ENCODE data around the gene UBR4. TPM values are rescaled to one million over a fixed set of nuclear protein-coding genes. Genes with fewer than 3 reads are reported as not detected.

The UBR4 gene
- total RNA-seq, 1 experiment from 2014 or later, result 107 TPM

GRCh38 chr1:19203440-19203839 lies 6.6 kb downstream of the UBR4 start:
- no peak overlapping the region for H2AFZ ChIP-seq (ENCODE audit: low read depth, low read length, poor library complexity, severe bottlenecking)
- H4K20me1 ChIP-seq (ENCODE audit: insufficient read depth), result no peaks in the 10 kb centered on the region; the same call in 1 of the 2 replicates
- RAD21 ChIA-PET (ENCODE audit: low non-redundant PET in 1 of 2, low total read pairs in 2 of 2, uncharacterized antibody in 2 of 2, unreplicated experiment in 2 of 2), result no interaction called here
- CTCF ChIA-PET, result no interaction called here
- no peak overlapping the region for H3K4me2 ChIP-seq (ENCODE audit: low read length)
- H3K27me3 ChIP-seq (ENCODE audit: insufficient read depth, low read length), result no peaks in the 10 kb centered on the region
- no peak overlapping the region for H3K4me3 ChIP-seq (replicated peaks in 1 of 2; ENCODE audit: low read depth in 1 of 2, low read length in 2 of 2)
- POLR2A ChIA-PET, result no interaction called here
- no peak overlapping the region for H3K27ac ChIP-seq (ENCODE audit: low read depth, low read length)
- no peak overlapping the region for H3K9ac ChIP-seq (ENCODE audit: low read length)
- peaks cover 13 to 19% of the 10 kb centered on the region in 2 experiments; a peak in 3 of 4 replicates for H3K36me3 ChIP-seq (ENCODE audit: control insufficient read depth in 1 of 2, insufficient read depth in 2 of 2, low read length in 2 of 2)
- H3K9me3 ChIP-seq (ENCODE audit: control insufficient read depth in 1 of 2, insufficient read depth in 1 of 2, low read depth in 1 of 2, low read length in 2 of 2), result no peaks in the 10 kb centered on the region
- peaks cover under 1 to 9% of the 10 kb centered on the region in 2 experiments for H3K4me1 ChIP-seq (ENCODE audit: control insufficient read depth in 1 of 2, insufficient read depth in 2 of 2, low read length in 2 of 2)
- no TSS peak for BruUV-seq (replicated peaks)
- H3K9me2 ChIP-seq (ENCODE audit: insufficient read depth), result no peaks in the 10 kb centered on the region
- intact Hi-C loops (cut with micrococcal nuclease), result no loop called here
- DNase-seq (ENCODE audit: low read depth, low spot score) (no peak), ATAC-seq (no peak)
- TF ChIP-seq CEBPB (IDR thresholded peaks at IDR 0.05; ENCODE audit: low read depth), result no peak
- TF ChIP-seq ATF3 (IDR thresholded peaks at IDR 0.05), result no peak
- no peak for TF ChIP-seq REST (IDR thresholded peaks at IDR 0.05; ENCODE audit: low read depth)
- no peak for TF ChIP-seq TCF7L2 (IDR thresholded peaks at IDR 0.05; ENCODE audit: borderline replicate concordance, extremely low read depth, insufficient read depth, insufficient read length)
- TF ChIP-seq POLR2AphosphoS5 (IDR thresholded peaks at IDR 0.05; ENCODE audit: low read depth, low read length), result no peak
- TF ChIP-seq MAX (IDR thresholded peaks at IDR 0.05), result no peak
- TF ChIP-seq SRF (IDR thresholded peaks at IDR 0.05; ENCODE audit: low read depth), result no peak
- TF ChIP-seq YY1 (IDR thresholded peaks at IDR 0.05; ENCODE audit: extremely low read depth, insufficient replicate concordance, low read depth, low read length), result no peak
- no peak for TF ChIP-seq FOSL1 (IDR thresholded peaks at IDR 0.05; ENCODE audit: low read depth)
- TF ChIP-seq EGR1 (IDR thresholded peaks at IDR 0.05; ENCODE audit: low read depth), result no peak
- TF ChIP-seq JUND (IDR thresholded peaks at IDR 0.05), result no peak
- TF ChIP-seq, protein P1, sequence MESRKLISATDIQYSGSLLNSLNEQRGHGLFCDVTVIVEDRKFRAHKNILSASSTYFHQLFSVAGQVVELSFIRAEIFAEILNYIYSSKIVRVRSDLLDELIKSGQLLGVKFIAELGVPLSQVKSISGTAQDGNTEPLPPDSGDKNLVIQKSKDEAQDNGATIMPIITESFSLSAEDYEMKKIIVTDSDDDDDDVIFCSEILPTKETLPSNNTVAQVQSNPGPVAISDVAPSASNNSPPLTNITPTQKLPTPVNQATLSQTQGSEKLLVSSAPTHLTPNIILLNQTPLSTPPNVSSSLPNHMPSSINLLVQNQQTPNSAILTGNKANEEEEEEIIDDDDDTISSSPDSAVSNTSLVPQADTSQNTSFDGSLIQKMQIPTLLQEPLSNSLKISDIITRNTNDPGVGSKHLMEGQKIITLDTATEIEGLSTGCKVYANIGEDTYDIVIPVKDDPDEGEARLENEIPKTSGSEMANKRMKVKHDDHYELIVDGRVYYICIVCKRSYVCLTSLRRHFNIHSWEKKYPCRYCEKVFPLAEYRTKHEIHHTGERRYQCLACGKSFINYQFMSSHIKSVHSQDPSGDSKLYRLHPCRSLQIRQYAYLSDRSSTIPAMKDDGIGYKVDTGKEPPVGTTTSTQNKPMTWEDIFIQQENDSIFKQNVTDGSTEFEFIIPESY (IDR thresholded peaks at IDR 0.05; ENCODE audit: extremely low read depth, insufficient replicate concordance, low read length), result no peak
- no peak for TF ChIP-seq CBX3 (IDR thresholded peaks at IDR 0.05; ENCODE audit: low read depth)
- TF ChIP-seq, protein P2, sequence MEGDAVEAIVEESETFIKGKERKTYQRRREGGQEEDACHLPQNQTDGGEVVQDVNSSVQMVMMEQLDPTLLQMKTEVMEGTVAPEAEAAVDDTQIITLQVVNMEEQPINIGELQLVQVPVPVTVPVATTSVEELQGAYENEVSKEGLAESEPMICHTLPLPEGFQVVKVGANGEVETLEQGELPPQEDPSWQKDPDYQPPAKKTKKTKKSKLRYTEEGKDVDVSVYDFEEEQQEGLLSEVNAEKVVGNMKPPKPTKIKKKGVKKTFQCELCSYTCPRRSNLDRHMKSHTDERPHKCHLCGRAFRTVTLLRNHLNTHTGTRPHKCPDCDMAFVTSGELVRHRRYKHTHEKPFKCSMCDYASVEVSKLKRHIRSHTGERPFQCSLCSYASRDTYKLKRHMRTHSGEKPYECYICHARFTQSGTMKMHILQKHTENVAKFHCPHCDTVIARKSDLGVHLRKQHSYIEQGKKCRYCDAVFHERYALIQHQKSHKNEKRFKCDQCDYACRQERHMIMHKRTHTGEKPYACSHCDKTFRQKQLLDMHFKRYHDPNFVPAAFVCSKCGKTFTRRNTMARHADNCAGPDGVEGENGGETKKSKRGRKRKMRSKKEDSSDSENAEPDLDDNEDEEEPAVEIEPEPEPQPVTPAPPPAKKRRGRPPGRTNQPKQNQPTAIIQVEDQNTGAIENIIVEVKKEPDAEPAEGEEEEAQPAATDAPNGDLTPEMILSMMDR (IDR thresholded peaks at IDR 0.05 in 2 of 3, conservative IDR thresholded peaks at IDR 0.05 in 1 of 3; ENCODE audit: borderline replicate concordance in 1 of 3, insufficient read depth in 1 of 3, low read depth in 2 of 3, low read length in 2 of 3), result no peak
- TF ChIP-seq ZFX (IDR thresholded peaks at IDR 0.05), result no peak
- TF ChIP-seq ZNF274 (IDR thresholded peaks at IDR 0.05; ENCODE audit: low read depth, low read length), result no peak
- no peak for TF ChIP-seq SIN3A (IDR thresholded peaks at IDR 0.05; ENCODE audit: low read depth)
- TF ChIP-seq POLR2A (IDR thresholded peaks at IDR 0.05; ENCODE audit: borderline replicate concordance, extremely low read depth, insufficient read depth, insufficient read length), result no peak
- no peak for TF ChIP-seq EZH2phosphoT487 (IDR thresholded peaks at IDR 0.05; ENCODE audit: borderline replicate concordance)
- no peak for TF ChIP-seq ELF1 (IDR thresholded peaks at IDR 0.05; ENCODE audit: borderline replicate concordance, low read depth)
- peaks cover 99% of the 10 kb centered on the region for H3K79me2 ChIP-seq (ENCODE audit: insufficient read depth, low read length)

Data from HCT116 (cell line).